Keratinocyte (primary cell): ENCODE data around the gene FARP2.
"Not testable (repeated sequence)": the region's sequence is repeated elsewhere in the genome, so short reads cannot be mapped to it uniquely, and the experiment has no call there.

Experiments used
- CTCF ChIP-seq, 3 experiments: IDR thresholded peaks in 1 of 3; conservative IDR thresholded peaks in 1 of 3; optimal IDR thresholded peaks in 1 of 3; 2 replicates in 2 of 3; 3 replicates in 1 of 3; pipeline versions ENCODE3 to v1.5.1; 2011; ENCODE audit warnings: low read length in 3 of 3, mild to moderate bottlenecking in 3 of 3, moderate library complexity in 2 of 3, control low read depth in 1 of 3, inconsistent platforms in 1 of 3; ENCODE audit not compliant: insufficient read depth in 2 of 3; ENCODE audit errors: extremely low read depth in 1 of 3
- EZH2 ChIP-seq: IDR thresholded peaks from one replicate; pipeline ENCODE4 v1.6.1; 2012; ENCODE audit warnings: inconsistent platforms, mild to moderate bottlenecking, low read length, moderate library complexity

- not testable (repeated sequence) for TF ChIP-seq CTCF (optimal IDR thresholded peaks at IDR 0.05 in 1 of 3, IDR thresholded peaks at IDR 0.05 in 1 of 3, conservative IDR thresholded peaks at IDR 0.05 in 1 of 3; ENCODE audit: extremely low read depth in 1 of 3, insufficient read depth in 2 of 3, low read length in 3 of 3); EZH2
These were observed 57.4 kb downstream of the FARP2 start for GRCh38 chr2:241413501-241413900.
